ENCODE measurements around the gene IFITM10. TPM values are rescaled to one million over a fixed set of nuclear protein-coding genes. Genes with fewer than 3 reads are reported as not detected.

Gene IFITM10
- total RNA-seq, 1 experiment from 2014 or later: 18.0 TPM

GRCh38 chr11:1694846-1695547, 55.4 kb downstream of the IFITM10 start:
- TF ChIP-seq TCF7L2 (IDR thresholded peaks at IDR 0.05; ENCODE audit: low read depth, low read length) (no peak), POLR2AphosphoS5 (IDR thresholded peaks at IDR 0.05; ENCODE audit: low read depth, low read length) (no peak), SIN3A (IDR thresholded peaks at IDR 0.05; ENCODE audit: borderline replicate concordance, insufficient read depth, low read depth, low read length) (no peak), REST (IDR thresholded peaks at IDR 0.05; ENCODE audit: insufficient read depth in 1 of 2, low read depth in 2 of 2, low read length in 1 of 2) (no peak), CTCF (IDR thresholded peaks at IDR 0.05) (no peak)
- intact Hi-C loops (cut with micrococcal nuclease; ENCODE audit: unreplicated experiment) (loop anchor here (5.0 kb wide), 2 partner anchors 43 to 457 kb away; no protein-coding TSS in a partner anchor), in situ Hi-C loops (cut with HindIII; ENCODE audit: low pct_unique_long_range_greater_than_20kb, low sequenced_read_pairs) (no loop called here)
- Histone ChIP-seq H3K27me3 (ENCODE audit: control insufficient read depth, insufficient read depth, low read length) (no peaks in the 10 kb centered on the region), H3K27ac (ENCODE audit: low read length) (no peak overlapping the region), H3K9me3 (ENCODE audit: control insufficient read depth, insufficient read depth, low read depth, low read length) (no peaks in the 10 kb centered on the region), H3K36me3 (ENCODE audit: control insufficient read depth, insufficient read depth, low read length) (no peaks in the 10 kb centered on the region), H3K4me1 (ENCODE audit: control insufficient read depth, insufficient read depth, low read length) (peaks cover 20% of the 10 kb centered on the region), H3K4me3 (ENCODE audit: low read depth in 2 of 2, low read length in 2 of 2) (no peak overlapping the region)
- DNase-seq (ENCODE audit: low read depth, low spot score) (no peak), ATAC-seq (no peak)
- BruUV-seq (replicated peaks): no TSS peak
- ChIA-PET CTCF (interaction anchor here (0.5 to 4.9 kb wide), 10 partner anchors 40 to 463 kb away, joined by 3 to 168 read pairs (median 10); partner anchors contain the start of gene SYT8), POLR2A (no interaction called here)

GRCh38 chr11:1694064-1694845, 56.1 kb downstream of the IFITM10 start:
- ATAC-seq (peak; percentile 93), DNase-seq (ENCODE audit: low read depth, low spot score) (peak; percentile 47)
- no peaks in the 10 kb centered on the region for H3K27me3 ChIP-seq (ENCODE audit: control insufficient read depth, insufficient read depth, low read length)
- intact Hi-C loops (cut with micrococcal nuclease; ENCODE audit: unreplicated experiment): loop anchor here (5.0 kb wide), 2 partner anchors 42 to 458 kb away; no protein-coding TSS in a partner anchor
- no peaks in the 10 kb centered on the region for H3K36me3 ChIP-seq (ENCODE audit: control insufficient read depth, insufficient read depth, low read length)
- POLR2A ChIA-PET: interaction anchor here (0.5 to 0.7 kb wide), 2 partner anchors 39 to 457 kb away, joined by 3 read pairs; no protein-coding TSS in a partner anchor
- CTCF ChIA-PET: interaction anchor here (0.5 to 4.9 kb wide), 39 partner anchors 12 to 463 kb away, joined by 3 to 168 read pairs (median 5); partner anchors contain the start of gene SYT8
- peaks cover 20% of the 10 kb centered on the region for H3K4me1 ChIP-seq (ENCODE audit: control insufficient read depth, insufficient read depth, low read length)
- peak overlapping the region; percentile 91 for H3K27ac ChIP-seq (ENCODE audit: low read length)
- in situ Hi-C loops (cut with HindIII; ENCODE audit: low pct_unique_long_range_greater_than_20kb, low sequenced_read_pairs): no loop called here
- peak; percentile 87 for TF ChIP-seq CTCF (IDR thresholded peaks at IDR 0.05)
- TF ChIP-seq REST (IDR thresholded peaks at IDR 0.05; ENCODE audit: insufficient read depth in 1 of 2, low read depth in 2 of 2, low read length in 1 of 2): no peak
- TF ChIP-seq POLR2AphosphoS5 (IDR thresholded peaks at IDR 0.05; ENCODE audit: low read depth, low read length): peak; percentile 37; the same call in 1 of the 2 replicates
- no peaks in the 10 kb centered on the region for H3K9me3 ChIP-seq (ENCODE audit: control insufficient read depth, insufficient read depth, low read depth, low read length)
- no TSS peak for BruUV-seq (replicated peaks)
- peak overlapping the region; percentile 35 to 51; a peak in 3 of 4 replicates for H3K4me3 ChIP-seq (ENCODE audit: low read depth in 2 of 2, low read length in 2 of 2)

All from Panc1 (cell line).